Endothelial cell of umbilical vein (primary cell): ENCODE measurements around the gene PRDX5. TPM values are rescaled to one million over a fixed set of nuclear protein-coding genes. Genes with fewer than 3 reads are reported as not detected.

Source experiments
- BruUV-seq: library from RNA; stranded (reverse); fragments of 400-500 nt; replicated peaks from 2 replicates; lab custom pipeline; 2021; lab: Mats Ljungman, UMichigan
- CTCF ChIA-PET: fragments of 300-600, 350-600 bp; sonication (Branson Sonifier 250); formaldehyde crosslinking; loops from one replicate; lab custom pipeline; 2021; ENCODE audit warnings: antibody characterized with exemption, inconsistent platforms; lab: Charles Lee
- POLR2A ChIA-PET: fragments of 300-600, 350-600 bp; sonication (Branson Sonifier 250); formaldehyde crosslinking; loops from one replicate; lab custom pipeline; 2021; ENCODE audit warnings: antibody characterized with exemption, inconsistent platforms; lab: Charles Lee
- DNase-seq: peaks from one replicate; pipeline ENCODE4 v3.0.0-alpha.2; 2011; ENCODE audit warnings: low read depth, low spot score
- FAIRE-seq: peaks from 2 replicates; lab custom pipeline; 2011; peaks lifted over from hg19 to GRCh38; lab: Jason Lieb, UNC
- H2AFZ ChIP-seq: 2 replicates; pipeline ENCODE4 v1.6.0; 2012; ENCODE audit warnings: low read depth, low read length, control low read depth, inconsistent platforms
- H3K27ac ChIP-seq: 2 replicates; pipeline ENCODE4 v1.5.1; 2011; ENCODE audit warnings: low read depth, mild to moderate bottlenecking, control low read depth, low read length, moderate library complexity; ENCODE audit not compliant: insufficient read depth
- H3K27me3 ChIP-seq, 2 experiments: 2 replicates each; pipeline versions ENCODE4 v1.6.0 to v1.6.1; 2011; ENCODE audit warnings: low read length in 2 of 2, mixed read lengths in 1 of 2; ENCODE audit not compliant: control insufficient read depth in 2 of 2, insufficient read depth in 2 of 2
- H3K36me3 ChIP-seq, 2 experiments: 2 replicates in 1 of 2; 3 replicates in 1 of 2; pipeline ENCODE4 v1.5.1; 2011; ENCODE audit warnings: low read length in 2 of 2, mild to moderate bottlenecking in 1 of 2, moderate library complexity in 1 of 2; ENCODE audit not compliant: control insufficient read depth in 2 of 2, insufficient read depth in 2 of 2; ENCODE audit errors: extremely low read depth in 1 of 2
- H3K4me1 ChIP-seq: 3 replicates; pipeline ENCODE4 v1.5.1; 2011; ENCODE audit warnings: mild to moderate bottlenecking, low read length; ENCODE audit not compliant: control insufficient read depth, insufficient read depth; ENCODE audit errors: extremely low read depth
- H3K4me2 ChIP-seq: 2 replicates; pipeline ENCODE4 v1.6.1; 2011; ENCODE audit warnings: low read length, control low read depth, mixed read lengths; ENCODE audit not compliant: insufficient read depth
- H3K4me3 ChIP-seq, 3 experiments: fragments of 200-600 bp in 1 of 3; sonication (generic), shearing (Covaris generic) in 1 of 3; replicated peaks in 1 of 3; 2 replicates each; pipeline ENCODE4 v1.5.1; 2011 to 2016; ENCODE audit warnings: control low read depth in 3 of 3, low read length in 3 of 3, mild to moderate bottlenecking in 2 of 3, inconsistent platforms in 1 of 3, low read depth in 1 of 3, moderate library complexity in 1 of 3; ENCODE audit not compliant: insufficient read depth in 1 of 3
- H3K79me2 ChIP-seq: 2 replicates; pipeline ENCODE4 v1.6.0; 2012; ENCODE audit warnings: low read length, inconsistent platforms; ENCODE audit not compliant: control insufficient read depth, insufficient read depth
- H3K9ac ChIP-seq: replicated peaks from 2 replicates; pipeline ENCODE3; 2011; ENCODE audit warnings: low read length, control low read depth; ENCODE audit not compliant: insufficient read depth; ENCODE audit errors: extremely low read depth
- H3K9me1 ChIP-seq: replicated peaks from 3 replicates; pipeline ENCODE4 v1.6.0; 2011; ENCODE audit warnings: mild to moderate bottlenecking, low read length; ENCODE audit not compliant: control insufficient read depth, insufficient read depth; ENCODE audit errors: extremely low read depth
- H3K9me3 ChIP-seq: replicated peaks from 2 replicates; pipeline ENCODE4 v1.5.1; 2012; ENCODE audit warnings: low read length, inconsistent platforms; ENCODE audit not compliant: control insufficient read depth, insufficient read depth
- H4K20me1 ChIP-seq: replicated peaks from 2 replicates; pipeline ENCODE3; 2011; ENCODE audit warnings: mild to moderate bottlenecking, low read length; ENCODE audit not compliant: control insufficient read depth, insufficient read depth; ENCODE audit errors: extremely low read depth
- EZH2 ChIP-seq: IDR thresholded peaks from 2 replicates; pipeline ENCODE4 v1.6.1; 2012; ENCODE audit warnings: borderline replicate concordance, low read depth, mild to moderate bottlenecking, moderate library complexity, low read length, inconsistent platforms; ENCODE audit not compliant: severe bottlenecking
- FOS ChIP-seq: IDR thresholded peaks from 2 replicates; pipeline ENCODE4 v1.6.1; 2011; ENCODE audit warnings: mild to moderate bottlenecking, low read length, moderate library complexity, borderline replicate concordance; ENCODE audit not compliant: insufficient read depth
- GATA2 ChIP-seq: IDR thresholded peaks from 2 replicates; pipeline ENCODE4 v1.7.0; 2011; ENCODE audit warnings: low read depth, mild to moderate bottlenecking, moderate library complexity, mixed read lengths, low read length; ENCODE audit not compliant: insufficient read length, insufficient read depth
- JUN ChIP-seq: IDR thresholded peaks from 2 replicates; pipeline ENCODE4 v1.6.1; 2011; ENCODE audit warnings: borderline replicate concordance, low read depth; ENCODE audit not compliant: insufficient read length, insufficient read depth
- MYC ChIP-seq: IDR thresholded peaks from one replicate; pipeline ENCODE4 v1.6.1; 2011; ENCODE audit warnings: mild to moderate bottlenecking, low read depth, low read length
- POLR2A ChIP-seq: IDR thresholded peaks from 2 replicates; pipeline ENCODE4 v1.6.1; 2012; ENCODE audit warnings: low read depth, mild to moderate bottlenecking, control low read depth, low read length
- POLR2AphosphoS5 ChIP-seq: IDR thresholded peaks from 2 replicates; pipeline ENCODE4 v1.6.1; 2012; ENCODE audit warnings: low read depth, mild to moderate bottlenecking, control low read depth, low read length, moderate library complexity; ENCODE audit not compliant: insufficient read depth
- dilution Hi-C: fragments of 300-500 bp; cut with MboI; formaldehyde crosslinking; loops from one replicate; pipeline ENCODE4 v1.15.0; 2019; ENCODE audit warnings: low sequenced_read_pairs; ENCODE audit not compliant: extremely low pct_ligation_motif_present
- intact Hi-C: fragments of 100-400 bp; cut with micrococcal nuclease; formaldehyde crosslinking; loops from one replicate; pipeline ENCODE4 v1.10.0; 2022
- polyA plus RNA-seq, 4 experiments: library from polyadenylated mRNA; depleted of rRNA in 3 of 4; stranded (reverse) in 3 of 4; unstranded in 1 of 4; fragments of >200 nt; gene quantifications; 2 replicates each; pipeline versions ENCODE4 v1.2.1 to v1.2.3, GENCODE V29; 2011 to 2012; ENCODE audit warnings: missing spikeins in 1 of 4
- total RNA-seq: library from RNA; stranded (reverse); gene quantifications from 2 replicates; pipeline ENCODE4 v1.2.3, GENCODE V29; 2021
- TF ChIP-seq, protein P1 (sequence below): IDR thresholded peaks from 2 replicates; pipeline ENCODE4 v1.6.1; 2011; ENCODE audit not compliant: insufficient read depth, insufficient read length
- TF ChIP-seq, protein P2 (sequence below), 2 donors: IDR thresholded peaks; 1 replicate in 1 of 2; 2 replicates in 1 of 2; pipeline ENCODE4 v1.5.1; 2011; ENCODE audit warnings: low read length in 2 of 2, mild to moderate bottlenecking in 2 of 2, moderate library complexity in 2 of 2, control low read depth in 1 of 2, inconsistent platforms in 1 of 2, low read depth in 1 of 2; ENCODE audit not compliant: insufficient read depth in 1 of 2; ENCODE audit errors: extremely low read depth in 1 of 2

The PRDX5 gene
- total and polyA plus RNA-seq, 2 donors (not counting 3 experiments of a cell fraction or from before 2014, with no cell fraction given), result 199 to 709 TPM

DNA sequence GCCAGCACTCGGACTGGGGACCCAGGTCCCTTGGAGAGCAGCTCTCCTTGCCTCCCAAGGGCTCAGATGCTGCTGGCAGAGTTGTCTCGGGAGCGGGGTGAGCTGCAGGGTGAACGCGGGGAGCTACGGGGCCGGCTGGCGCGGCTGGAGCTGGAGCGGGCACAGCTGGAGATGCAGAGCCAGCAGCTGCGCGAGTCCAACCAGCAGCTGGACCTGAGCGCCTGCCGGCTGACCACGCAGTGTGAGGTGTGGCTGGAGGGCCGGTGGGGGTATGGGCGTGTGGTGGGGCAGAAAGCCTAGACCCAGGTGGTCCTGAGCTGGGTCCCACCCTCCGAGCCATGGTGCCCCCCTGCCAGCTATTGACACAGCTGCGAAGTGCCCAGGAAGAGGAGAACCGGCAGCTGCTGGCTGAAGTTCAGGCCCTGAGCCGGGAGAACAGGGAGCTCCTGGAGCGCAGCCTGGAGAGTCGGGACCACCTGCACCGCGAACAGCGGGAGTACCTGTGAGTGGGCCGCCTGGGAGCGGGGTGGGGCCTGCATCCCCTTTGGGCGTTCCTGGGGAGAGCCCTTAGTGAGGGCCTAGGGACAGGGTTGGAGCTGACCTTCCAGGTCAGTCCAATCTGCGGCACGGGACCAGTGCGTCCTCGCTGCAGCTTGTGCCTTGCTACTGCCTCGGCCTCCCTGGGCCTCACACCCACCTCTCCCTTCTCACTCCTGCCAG, 35.2 kb downstream of the PRDX5 start:
- DNase-seq (no peak), FAIRE-seq (no peak)
- H3K27ac ChIP-seq, result no peak overlapping the region
- H3K27me3 ChIP-seq, result no peaks in the 10 kb centered on the region
- no TSS peak for BruUV-seq
- H3K79me2 ChIP-seq, result no peaks in the 10 kb centered on the region
- no peaks in the 10 kb centered on the region for H3K36me3 ChIP-seq
- no peak overlapping the region for H3K4me2 ChIP-seq
- intact Hi-C loops (no loop called here), dilution Hi-C loops (no loop called here)
- no peak overlapping the region for H3K4me3 ChIP-seq
- no peaks in the 10 kb centered on the region for H3K9me1 ChIP-seq
- no peak overlapping the region for H3K9ac ChIP-seq
- H3K4me1 ChIP-seq, result peaks cover 12% of the 10 kb centered on the region
- no peaks in the 10 kb centered on the region for H3K9me3 ChIP-seq
- TF ChIP-seq MYC (no peak), FOS (no peak), GATA2 (no peak), EZH2 (no peak), JUN (no peak), POLR2A (no peak), POLR2AphosphoS5 (no peak)
- TF ChIP-seq, protein P1, sequence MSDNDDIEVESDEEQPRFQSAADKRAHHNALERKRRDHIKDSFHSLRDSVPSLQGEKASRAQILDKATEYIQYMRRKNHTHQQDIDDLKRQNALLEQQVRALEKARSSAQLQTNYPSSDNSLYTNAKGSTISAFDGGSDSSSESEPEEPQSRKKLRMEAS, result no peak
- TF ChIP-seq, protein P2, sequence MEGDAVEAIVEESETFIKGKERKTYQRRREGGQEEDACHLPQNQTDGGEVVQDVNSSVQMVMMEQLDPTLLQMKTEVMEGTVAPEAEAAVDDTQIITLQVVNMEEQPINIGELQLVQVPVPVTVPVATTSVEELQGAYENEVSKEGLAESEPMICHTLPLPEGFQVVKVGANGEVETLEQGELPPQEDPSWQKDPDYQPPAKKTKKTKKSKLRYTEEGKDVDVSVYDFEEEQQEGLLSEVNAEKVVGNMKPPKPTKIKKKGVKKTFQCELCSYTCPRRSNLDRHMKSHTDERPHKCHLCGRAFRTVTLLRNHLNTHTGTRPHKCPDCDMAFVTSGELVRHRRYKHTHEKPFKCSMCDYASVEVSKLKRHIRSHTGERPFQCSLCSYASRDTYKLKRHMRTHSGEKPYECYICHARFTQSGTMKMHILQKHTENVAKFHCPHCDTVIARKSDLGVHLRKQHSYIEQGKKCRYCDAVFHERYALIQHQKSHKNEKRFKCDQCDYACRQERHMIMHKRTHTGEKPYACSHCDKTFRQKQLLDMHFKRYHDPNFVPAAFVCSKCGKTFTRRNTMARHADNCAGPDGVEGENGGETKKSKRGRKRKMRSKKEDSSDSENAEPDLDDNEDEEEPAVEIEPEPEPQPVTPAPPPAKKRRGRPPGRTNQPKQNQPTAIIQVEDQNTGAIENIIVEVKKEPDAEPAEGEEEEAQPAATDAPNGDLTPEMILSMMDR (IDR thresholded peaks at IDR 0.05; ENCODE audit: extremely low read depth in 1 of 2, insufficient read depth in 1 of 2, low read depth in 1 of 2, low read length in 2 of 2), result no peak
- H4K20me1 ChIP-seq, result no peaks in the 10 kb centered on the region
- H2AFZ ChIP-seq, result no peak overlapping the region
- POLR2A ChIA-PET, result interaction anchor here (1.0 kb wide), 1 partner anchor 11 kb away, joined by 3 read pairs; no protein-coding TSS in a partner anchor
- CTCF ChIA-PET, result interaction anchor here (0.8 to 5.5 kb wide), 8 partner anchors 8 to 147 kb away, joined by 3 to 72 read pairs (median 8); partner anchors contain the start of genes FERMT3, PRDX5 and TRMT112
